Stimulated activated naive CD4-positive, alpha-beta T cell (primary cell): ENCODE results near the gene BNIPL.
A peak's percentile ranks its signal among the peaks of the same experiment; 100 is the strongest.

Experiments
- DNase-seq, 6 experiments: peaks; one replicate each; lab custom pipeline; 2025; lab: John Stamatoyannopoulos, UW

BNIPL gene

DNA sequence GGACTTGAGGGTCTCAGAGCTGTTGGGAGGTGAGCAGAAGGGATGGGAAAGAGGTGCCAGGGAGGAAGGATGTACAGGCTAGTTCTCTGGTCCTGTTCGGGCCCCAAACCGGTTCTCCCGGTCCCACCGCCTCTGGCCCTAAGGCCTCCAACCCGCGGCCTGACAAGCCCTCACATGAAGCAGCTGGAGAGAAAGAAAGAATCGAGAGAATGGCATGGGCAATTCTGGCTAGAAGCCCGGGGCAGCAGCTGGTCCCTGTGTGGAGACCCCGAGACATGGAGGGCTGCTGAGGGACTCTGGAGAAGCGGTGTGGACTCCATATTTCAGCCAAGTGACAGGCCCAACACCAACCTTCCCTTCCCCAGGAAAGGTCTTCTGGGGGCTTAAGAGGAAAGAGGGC lies 22.3 kb downstream of the BNIPL start:
- DNase-seq, result peak in 2 of 6 experiments; percentile 11 to 21

DNA sequence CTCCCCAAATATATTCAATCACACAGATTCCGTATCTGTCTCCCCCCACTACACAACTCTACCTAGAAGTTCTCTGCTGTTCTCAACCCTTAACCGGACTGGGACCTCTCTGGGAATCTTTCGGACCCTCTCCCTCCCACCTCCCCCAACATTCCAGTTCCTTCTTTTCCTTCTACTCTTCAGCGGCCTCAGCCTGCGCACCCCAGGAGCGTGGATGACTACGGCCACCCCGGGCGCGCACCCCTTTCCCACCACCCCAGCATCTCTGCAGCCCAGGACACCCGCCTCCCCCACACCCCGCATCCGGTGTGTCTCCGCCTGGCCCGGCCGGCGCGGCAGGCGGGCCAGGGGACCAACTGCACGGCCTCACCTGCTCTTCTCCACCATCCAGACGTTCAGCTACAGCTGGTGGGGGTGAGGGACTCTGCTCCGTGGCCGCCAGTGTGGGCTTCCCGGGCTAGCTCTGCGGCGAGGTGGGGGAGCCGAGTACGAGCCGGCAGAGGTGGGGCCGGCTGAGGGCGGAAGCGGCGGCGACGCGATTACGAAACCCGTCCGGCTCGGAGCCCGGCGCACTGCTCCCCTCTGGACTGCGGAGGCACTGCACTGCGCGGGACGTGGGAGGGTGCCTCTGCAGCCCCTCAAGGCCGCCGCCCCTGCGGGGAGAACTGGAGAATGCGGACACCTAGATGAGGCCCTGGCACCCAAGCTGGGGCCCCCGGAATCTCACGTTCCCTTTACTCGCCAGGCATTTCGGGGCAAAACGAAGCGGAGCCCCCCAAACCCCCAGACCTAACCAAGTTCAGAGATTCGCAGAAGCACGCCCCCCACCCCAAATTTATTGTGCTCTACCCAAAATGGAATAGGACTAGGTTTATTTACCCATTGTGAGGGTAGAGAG lies 23.0 kb downstream of the BNIPL start, which contains the start of gene CDC42SE1:
CDC42SE1 (minus strand) TSS at position 514 of the 898 bp plus-strand sequence. CDS start 3,892 bp downstream, outside the sequence.
- DNase-seq, result peak; percentile 64 to 81 (median 71)

DNA sequence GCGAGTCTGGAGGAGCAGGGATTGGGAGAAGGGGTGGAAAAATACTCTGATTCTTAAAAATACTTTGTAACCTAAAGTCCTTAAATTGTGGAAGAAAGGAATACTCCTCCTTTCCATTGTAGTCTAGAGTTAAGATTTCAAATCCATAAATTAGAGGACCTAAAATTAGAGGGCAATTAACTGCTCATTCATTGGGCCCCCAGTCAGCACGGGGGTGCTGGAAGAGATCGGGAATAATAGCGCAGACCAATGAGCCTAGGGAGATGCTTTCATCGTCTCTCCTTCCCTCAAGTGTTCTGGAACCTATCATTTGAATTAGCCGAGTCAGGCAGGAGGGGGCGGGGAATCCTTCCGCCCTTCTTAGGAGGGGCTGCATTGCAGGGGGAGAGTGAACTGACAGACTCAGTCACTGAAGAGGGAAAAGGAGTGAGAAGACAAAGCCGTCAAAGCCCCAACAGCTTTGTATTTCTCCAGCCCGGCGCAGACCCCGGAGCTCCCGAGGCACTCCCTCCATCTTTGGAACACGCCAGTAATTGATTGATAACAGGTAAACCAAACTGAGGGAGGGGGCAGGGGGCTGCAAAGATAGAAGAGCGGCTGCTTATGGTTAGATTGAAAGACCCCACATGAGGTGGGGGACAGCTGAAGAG lies 23.7 kb downstream of the BNIPL start, which contains the start of gene MLLT11:
MLLT11 (plus strand) TSS at position 391 of the 650 bp plus-strand sequence. CDS start 6,828 bp downstream, outside the sequence.
- peak in 2 of 6 experiments; percentile 12 to 29 for DNase-seq

DNA sequence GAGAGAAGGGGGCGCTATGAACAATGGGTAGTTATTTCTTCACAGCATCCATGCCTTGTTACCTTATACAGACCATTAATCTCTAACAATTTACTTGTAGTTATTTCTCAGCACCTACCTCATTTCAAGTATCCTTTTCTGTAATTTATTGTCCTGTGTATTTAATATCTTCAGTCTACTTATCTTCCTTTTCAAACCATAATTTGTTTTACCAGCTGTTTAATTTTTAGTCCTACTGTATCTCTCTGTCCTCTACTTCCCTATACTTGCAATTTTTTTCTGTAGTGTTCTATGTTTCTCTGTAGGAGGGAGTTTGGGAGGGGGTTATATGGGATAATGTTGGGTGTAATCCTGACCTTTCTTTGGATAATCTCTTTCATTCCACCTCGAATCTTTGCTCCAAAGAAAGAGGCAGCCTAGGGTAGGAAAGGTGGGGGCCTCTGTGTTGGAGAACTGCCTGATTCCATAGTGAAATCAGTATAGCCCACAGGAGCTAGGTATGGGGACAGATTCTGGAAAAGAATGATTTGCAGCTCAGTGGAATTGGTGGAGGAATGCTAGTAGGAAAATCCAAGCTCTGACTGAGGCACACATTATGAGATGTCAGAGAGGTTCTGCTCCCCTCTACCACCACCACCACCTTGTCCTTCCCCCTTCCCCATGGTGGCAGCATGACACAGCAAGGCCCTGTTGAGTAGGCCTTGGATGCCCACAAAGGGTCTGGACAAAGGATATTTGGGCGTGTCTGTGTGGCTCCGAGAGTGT lies 24.5 kb downstream of the BNIPL start:
- DNase-seq, result no peak

GRCh38 chr1:151061704-151062103 lies 25.3 kb downstream of the BNIPL start:
- no peak for DNase-seq

DNA sequence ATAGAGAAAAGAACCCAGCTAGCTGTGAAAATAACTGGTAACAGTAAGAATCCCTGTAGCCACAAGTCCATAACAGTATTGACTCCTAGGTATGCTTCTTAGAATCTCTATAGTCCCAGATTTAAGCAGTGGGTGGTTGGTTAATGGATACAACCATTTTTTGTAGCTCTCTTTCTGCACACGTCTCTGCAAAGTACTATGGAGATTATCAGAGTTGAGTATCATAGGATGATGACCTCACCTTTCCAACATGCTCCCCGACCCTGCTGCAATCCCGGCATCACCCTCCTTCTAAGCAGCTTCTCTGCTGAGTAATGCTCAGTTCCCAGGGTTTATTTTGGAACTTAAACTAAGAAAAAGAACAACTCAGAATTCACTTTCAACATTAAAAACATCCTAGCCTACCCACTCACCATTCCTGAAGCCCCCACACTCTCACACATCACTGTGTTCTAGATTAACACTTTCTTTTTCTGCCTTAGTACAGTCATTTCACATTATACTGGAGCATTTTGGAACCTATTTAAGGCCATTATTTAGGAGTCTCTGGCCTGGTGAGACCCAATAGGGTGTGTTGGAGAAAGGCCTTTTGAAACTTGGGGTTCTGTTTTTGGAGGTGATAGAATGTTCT lies 26.5 kb downstream of the BNIPL start:
- DNase-seq, result no peak

- DNase-seq, result no peak
Measured at GRCh38 chr1:151065089-151065645, 28.8 kb downstream of the BNIPL start.

GRCh38 chr1:151067185-151067584 lies 30.8 kb downstream of the BNIPL start:
- no peak for DNase-seq

GRCh38 chr1:151069103-151069486 lies 32.7 kb downstream of the BNIPL start:
- DNase-seq, result no peak

DNA sequence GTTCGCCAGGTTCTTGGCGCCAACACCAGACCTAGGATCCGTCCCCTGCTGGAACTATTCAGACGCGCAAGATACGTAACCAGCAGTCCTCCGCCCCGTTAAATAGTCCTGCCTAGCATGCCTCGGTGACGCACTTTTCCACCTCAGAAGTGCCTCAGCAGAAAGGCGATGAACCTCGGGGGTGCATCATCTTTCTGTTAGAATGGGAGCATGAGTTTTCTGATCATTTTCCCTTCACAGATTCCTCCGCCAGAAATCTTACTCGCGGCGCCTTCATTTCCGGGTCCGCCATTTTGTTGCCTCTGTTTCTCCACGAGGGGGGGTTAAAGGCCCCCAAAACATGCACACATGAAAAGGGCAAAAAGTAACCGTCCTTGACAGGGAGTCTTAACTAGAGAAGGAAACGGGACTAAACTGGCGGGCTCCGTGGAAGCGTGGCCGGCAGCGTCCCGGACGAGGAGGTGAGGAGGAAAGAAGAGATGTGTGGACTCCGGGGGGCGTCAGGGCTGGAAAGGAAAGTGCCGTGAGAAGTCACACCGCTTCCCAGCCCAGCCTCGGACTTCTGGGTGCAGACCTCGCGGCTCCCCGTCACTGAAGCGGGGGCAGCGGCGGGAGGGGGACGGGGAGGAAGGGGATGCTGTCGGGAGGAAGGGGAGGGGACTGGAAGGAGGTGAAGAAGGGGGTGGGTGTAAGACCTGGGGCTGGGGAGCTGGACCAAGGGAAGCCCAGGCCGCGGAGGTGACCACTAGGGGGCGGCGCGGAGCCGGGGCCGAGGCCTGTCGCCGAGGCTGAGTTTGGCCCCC lies 34.3 kb downstream of the BNIPL start, which contains the start of gene GABPB2:
GABPB2 (plus strand) TSS at position 288 of the 803 bp plus-strand sequence. CDS start 17,429 bp downstream, outside the sequence.
- peak; percentile 81 to 91 (median 88) for DNase-seq

DNA sequence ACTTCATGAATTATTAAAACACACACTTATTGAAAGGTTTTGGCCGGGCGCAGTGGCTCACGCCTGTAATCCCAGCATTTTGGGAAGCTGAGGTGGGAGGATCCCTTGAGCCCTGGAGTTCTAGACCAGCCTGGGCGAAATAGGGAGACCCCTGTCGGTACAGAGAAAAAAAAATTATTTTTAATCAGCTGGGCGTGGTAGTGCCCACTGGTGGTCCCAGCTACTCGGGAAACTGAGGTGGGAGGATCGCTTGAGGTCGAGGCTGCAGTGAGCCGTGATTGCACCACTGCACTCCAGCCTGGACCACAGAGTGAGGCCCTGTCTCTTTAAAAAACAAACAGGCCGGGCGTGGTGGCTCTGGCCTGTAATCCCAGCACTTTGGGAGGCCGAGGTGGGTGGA lies 35.8 kb downstream of the BNIPL start:
- no peak for DNase-seq

DNA sequence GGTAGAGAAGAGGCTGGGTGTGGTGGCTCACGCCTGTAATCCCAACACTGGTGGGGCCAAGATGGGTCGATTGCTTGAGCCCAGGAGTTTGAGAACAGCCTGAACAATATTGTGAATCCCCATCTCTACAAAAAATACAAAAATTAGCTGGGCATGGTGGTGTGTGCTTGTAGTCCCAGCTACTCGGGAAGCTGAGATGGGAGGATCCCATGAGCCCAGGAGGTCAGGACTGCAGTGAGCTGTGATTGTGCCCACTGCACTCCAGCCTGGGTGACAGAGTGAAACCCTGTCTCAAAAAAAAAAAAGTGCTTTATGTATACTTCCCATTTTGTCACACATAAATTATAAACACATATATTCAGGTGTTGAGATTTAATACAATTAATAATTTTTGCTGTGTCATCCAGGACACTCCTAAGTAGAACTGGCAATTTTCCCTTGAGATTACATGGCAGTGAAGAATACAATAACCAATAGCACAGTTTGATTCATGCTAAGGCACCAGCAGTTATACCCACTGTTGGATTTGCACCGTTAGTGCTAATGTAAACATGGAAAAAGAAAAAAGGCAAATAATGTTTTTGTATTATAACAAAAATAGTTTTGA lies 49.7 kb downstream of the BNIPL start:
- no peak for DNase-seq
